Activated CD8-positive, alpha-beta T cell treated with anti-CD3 and anti-CD28 coated beads, Interleukin-2, amount 10 ng/mL, durations not matched to agents 7 days and 5 days (primary cell): ENCODE data around the gene ZFYVE21. TPM values are rescaled to one million over a fixed set of nuclear protein-coding genes. Genes with fewer than 3 reads are reported as not detected.
A peak's percentile ranks its signal among the peaks of the same experiment; 100 is the strongest.
"Not testable (repeated sequence)": the region's sequence is repeated elsewhere in the genome, so short reads cannot be mapped to it uniquely, and the experiment has no call there.

Source experiments
- ATAC-seq: fragments of 150-1000 bp; cut with Tn5 transposase; one replicate; pipeline ENCODE4 v1.10.0; 2021; ENCODE audit warnings: moderate library complexity
- CTCF ChIA-PET: fragments of 350-600 bp; sonication (Branson Sonifier 250); formaldehyde crosslinking; loops from one replicate; lab custom pipeline; 2021; ENCODE audit warnings: antibody characterized with exemption; lab: Charles Lee
- POLR2A ChIA-PET: fragments of 350-600 bp; sonication (Branson Sonifier 250); formaldehyde crosslinking; loops from one replicate; lab custom pipeline; 2021; ENCODE audit warnings: antibody characterized with exemption; lab: Charles Lee
- DNase-seq: peaks from one replicate; pipeline ENCODE4 v3.0.0-alpha.2; 2020
- H3K27ac Mint-ChIP-seq: one replicate; pipeline ENCODE4 v1.8.0; 2021; ENCODE audit warnings: mild to moderate bottlenecking, mixed read lengths
- H3K27me3 Mint-ChIP-seq: one replicate; pipeline ENCODE4 v1.8.0; 2021; ENCODE audit warnings: low read depth, mixed read lengths
- H3K36me3 Mint-ChIP-seq: one replicate; pipeline ENCODE4 v1.8.0; 2021; ENCODE audit warnings: low read depth, mixed read lengths
- H3K4me1 Mint-ChIP-seq: one replicate; pipeline ENCODE4 v1.8.0; 2021; ENCODE audit warnings: low read depth, mixed read lengths
- H3K4me3 Mint-ChIP-seq: one replicate; pipeline ENCODE4 v1.8.0; 2021; ENCODE audit warnings: mild to moderate bottlenecking, mixed read lengths
- H3K9me3 Mint-ChIP-seq: one replicate; pipeline ENCODE4 v1.8.0; 2022; ENCODE audit warnings: mixed read lengths; ENCODE audit not compliant: insufficient read depth
- total RNA-seq, 2 experiments: library from RNA; stranded (reverse); gene quantifications; one replicate each; pipeline ENCODE4 v1.2.3, GENCODE V29; 2021

ZFYVE21 gene
- total RNA-seq, 2 experiments from 2014 or later: 16.7 to 17.4 TPM

- DNase-seq (no peak), ATAC-seq (no peak)
- no peaks in the 10 kb centered on the region for H3K27me3 Mint-ChIP-seq
- peaks cover 50% of the 10 kb centered on the region for H3K36me3 Mint-ChIP-seq
- H3K4me1 Mint-ChIP-seq: no peaks in the 10 kb centered on the region
- no peak overlapping the region for H3K27ac Mint-ChIP-seq
- no peak overlapping the region for H3K4me3 Mint-ChIP-seq
- ChIA-PET POLR2A (interaction anchor here (0.9 kb wide), 1 partner anchor 21 kb away, joined by 3 read pairs; no protein-coding TSS in a partner anchor), CTCF (no interaction called here)
- H3K9me3 Mint-ChIP-seq: no peaks in the 10 kb centered on the region
These were observed 30.7 kb upstream of the ZFYVE21 start for GRCh38 chr14:103684871-103685270.

GRCh38 chr14:103685276-103686211 lies 30.1 kb upstream of the ZFYVE21 start:
- ATAC-seq: no peak
- ChIA-PET POLR2A (interaction anchor here (0.9 kb wide), 1 partner anchor 21 kb away, joined by 3 read pairs; no protein-coding TSS in a partner anchor), CTCF (interaction anchor here (1.2 kb wide), 1 partner anchor 114 kb away, joined by 3 read pairs; no protein-coding TSS in a partner anchor)

GRCh38 chr14:103686831-103687485 lies 28.7 kb upstream of the ZFYVE21 start:
- peaks cover 39% of the 10 kb centered on the region for H3K36me3 Mint-ChIP-seq
- H3K27ac Mint-ChIP-seq: no peak overlapping the region
- H3K4me3 Mint-ChIP-seq: no peak overlapping the region
- H3K9me3 Mint-ChIP-seq: no peaks in the 10 kb centered on the region
- no peak for DNase-seq
- no peaks in the 10 kb centered on the region for H3K27me3 Mint-ChIP-seq
- H3K4me1 Mint-ChIP-seq: no peaks in the 10 kb centered on the region
- ChIA-PET POLR2A (no interaction called here), CTCF (interaction anchor here (0.6 to 1.2 kb wide), 2 partner anchors 7 to 1140 kb away, joined by 3 to 4 read pairs; no protein-coding TSS in a partner anchor)
- no peak for ATAC-seq

More at GRCh38 chr14:103685276-103686211, 30.1 kb upstream of the ZFYVE21 start:
- Mint-ChIP-seq H3K4me1 (no peaks in the 10 kb centered on the region), H3K4me3 (no peak overlapping the region), H3K36me3 (peaks cover 50% of the 10 kb centered on the region), H3K27ac (no peak overlapping the region), H3K9me3 (no peaks in the 10 kb centered on the region), H3K27me3 (no peaks in the 10 kb centered on the region)
- DNase-seq: no peak

- H3K9me3 Mint-ChIP-seq: no peaks in the 10 kb centered on the region
- no peaks in the 10 kb centered on the region for H3K27me3 Mint-ChIP-seq
- peaks cover 39% of the 10 kb centered on the region for H3K36me3 Mint-ChIP-seq
These were observed 27.9 kb upstream of the ZFYVE21 start for GRCh38 chr14:103687712-103688111.

GRCh38 chr14:103688441-103688840 lies 27.2 kb upstream of the ZFYVE21 start:
- Mint-ChIP-seq H3K9me3 (no peaks in the 10 kb centered on the region), H3K27me3 (no peaks in the 10 kb centered on the region), H3K4me3 (no peak overlapping the region), H3K27ac (no peak overlapping the region), H3K36me3 (peaks cover 37% of the 10 kb centered on the region), H3K4me1 (no peaks in the 10 kb centered on the region)
- ChIA-PET POLR2A (no interaction called here), CTCF (interaction anchor here (1.2 kb wide), 1 partner anchor 9 kb away, joined by 3 read pairs; no protein-coding TSS in a partner anchor)
- ATAC-seq (no peak), DNase-seq (no peak)

More at GRCh38 chr14:103687712-103688111, 27.9 kb upstream of the ZFYVE21 start:
- Mint-ChIP-seq H3K4me3 (no peak overlapping the region), H3K27ac (no peak overlapping the region), H3K4me1 (no peaks in the 10 kb centered on the region)
- ChIA-PET POLR2A (no interaction called here), CTCF (interaction anchor here (1.2 kb wide), 1 partner anchor 8 kb away, joined by 3 read pairs; no protein-coding TSS in a partner anchor)
- ATAC-seq: no peak
- no peak for DNase-seq

GRCh38 chr14:103688906-103689902 lies 26.4 kb upstream of the ZFYVE21 start:
- CTCF ChIA-PET: no interaction called here
- peaks cover 44% of the 10 kb centered on the region for H3K36me3 Mint-ChIP-seq

GRCh38 chr14:103690332-103690731 lies 25.3 kb upstream of the ZFYVE21 start:
- no peak for DNase-seq
- no peak for ATAC-seq
- ChIA-PET POLR2A (no interaction called here), CTCF (no interaction called here)
- no peaks in the 10 kb centered on the region for H3K27me3 Mint-ChIP-seq
- no peak overlapping the region for H3K4me3 Mint-ChIP-seq
- no peaks in the 10 kb centered on the region for H3K4me1 Mint-ChIP-seq
- no peaks in the 10 kb centered on the region for H3K9me3 Mint-ChIP-seq
- H3K36me3 Mint-ChIP-seq: peaks cover 42% of the 10 kb centered on the region
- peak overlapping the region; percentile 0 for H3K27ac Mint-ChIP-seq

More at GRCh38 chr14:103688906-103689902, 26.4 kb upstream of the ZFYVE21 start:
- DNase-seq: no peak
- Mint-ChIP-seq H3K27ac (peak overlapping the region; percentile 16), H3K4me1 (no peaks in the 10 kb centered on the region), H3K4me3 (no peak overlapping the region), H3K27me3 (no peaks in the 10 kb centered on the region), H3K9me3 (no peaks in the 10 kb centered on the region)
- POLR2A ChIA-PET: no interaction called here
- no peak for ATAC-seq

GRCh38 chr14:103691655-103692054 lies 24.0 kb upstream of the ZFYVE21 start:
- peaks cover 40% of the 10 kb centered on the region for H3K36me3 Mint-ChIP-seq
- CTCF ChIA-PET: not testable (repeated sequence)

GRCh38 chr14:103692159-103692558 lies 23.5 kb upstream of the ZFYVE21 start:
- H3K27me3 Mint-ChIP-seq: no peaks in the 10 kb centered on the region
- ATAC-seq (no peak), DNase-seq (no peak)
- peaks cover 39% of the 10 kb centered on the region for H3K36me3 Mint-ChIP-seq
- H3K27ac Mint-ChIP-seq: no peak overlapping the region
- ChIA-PET POLR2A (interaction anchor here (1.1 kb wide), 1 partner anchor 218 kb away, joined by 3 read pairs; no protein-coding TSS in a partner anchor), CTCF (no interaction called here)
- no peaks in the 10 kb centered on the region for H3K4me1 Mint-ChIP-seq
- no peak overlapping the region for H3K4me3 Mint-ChIP-seq
- no peaks in the 10 kb centered on the region for H3K9me3 Mint-ChIP-seq

More at GRCh38 chr14:103691655-103692054, 24.0 kb upstream of the ZFYVE21 start:
- not testable (repeated sequence) for DNase-seq, H3K4me3 Mint-ChIP-seq, H3K27me3 Mint-ChIP-seq, ATAC-seq, H3K27ac Mint-ChIP-seq, H3K4me1 Mint-ChIP-seq, H3K9me3 Mint-ChIP-seq
- POLR2A ChIA-PET: interaction anchor here (1.1 kb wide), 1 partner anchor 218 kb away, joined by 3 read pairs; no protein-coding TSS in a partner anchor

- ChIA-PET CTCF (interaction anchor here (1.1 kb wide), 1 partner anchor 13 kb away, joined by 4 read pairs; no protein-coding TSS in a partner anchor), POLR2A (interaction anchor here (1.1 kb wide), 1 partner anchor 217 kb away, joined by 3 read pairs; no protein-coding TSS in a partner anchor)
- H3K27ac Mint-ChIP-seq: no peak overlapping the region
- no peaks in the 10 kb centered on the region for H3K4me1 Mint-ChIP-seq
- H3K4me3 Mint-ChIP-seq: no peak overlapping the region
- H3K27me3 Mint-ChIP-seq: no peaks in the 10 kb centered on the region
- no peak for DNase-seq
- H3K9me3 Mint-ChIP-seq: no peaks in the 10 kb centered on the region
- ATAC-seq: no peak
- peaks cover 39% of the 10 kb centered on the region for H3K36me3 Mint-ChIP-seq
These were observed 22.7 kb upstream of the ZFYVE21 start for GRCh38 chr14:103692871-103693270.
